Jurkat, Clone E6-1 (cell line): ENCODE measurements around the gene ADPRHL1. TPM values are rescaled to one million over a fixed set of nuclear protein-coding genes. Genes with fewer than 3 reads are reported as not detected.

ENCODE experiments used
- DNase-seq: peaks from one replicate; pipeline ENCODE4 v3.0.0-alpha.2; 2011; ENCODE audit warnings: low read depth, low spot score
- H3K4me3 ChIP-seq: 2 replicates; pipeline ENCODE4 v1.5.1; 2011; ENCODE audit warnings: mild to moderate bottlenecking, low read length, control low read depth, moderate library complexity
- polyA plus RNA-seq: library from polyadenylated mRNA; unstranded; fragments of >200 nt; gene quantifications from one replicate; pipeline ENCODE4 v1.2.1, GENCODE V29; 2012; ENCODE audit warnings: missing spikeins; ENCODE audit not compliant: insufficient read length, insufficient read depth

The ADPRHL1 gene
- 7.3 TPM for polyA plus RNA-seq

DNA sequence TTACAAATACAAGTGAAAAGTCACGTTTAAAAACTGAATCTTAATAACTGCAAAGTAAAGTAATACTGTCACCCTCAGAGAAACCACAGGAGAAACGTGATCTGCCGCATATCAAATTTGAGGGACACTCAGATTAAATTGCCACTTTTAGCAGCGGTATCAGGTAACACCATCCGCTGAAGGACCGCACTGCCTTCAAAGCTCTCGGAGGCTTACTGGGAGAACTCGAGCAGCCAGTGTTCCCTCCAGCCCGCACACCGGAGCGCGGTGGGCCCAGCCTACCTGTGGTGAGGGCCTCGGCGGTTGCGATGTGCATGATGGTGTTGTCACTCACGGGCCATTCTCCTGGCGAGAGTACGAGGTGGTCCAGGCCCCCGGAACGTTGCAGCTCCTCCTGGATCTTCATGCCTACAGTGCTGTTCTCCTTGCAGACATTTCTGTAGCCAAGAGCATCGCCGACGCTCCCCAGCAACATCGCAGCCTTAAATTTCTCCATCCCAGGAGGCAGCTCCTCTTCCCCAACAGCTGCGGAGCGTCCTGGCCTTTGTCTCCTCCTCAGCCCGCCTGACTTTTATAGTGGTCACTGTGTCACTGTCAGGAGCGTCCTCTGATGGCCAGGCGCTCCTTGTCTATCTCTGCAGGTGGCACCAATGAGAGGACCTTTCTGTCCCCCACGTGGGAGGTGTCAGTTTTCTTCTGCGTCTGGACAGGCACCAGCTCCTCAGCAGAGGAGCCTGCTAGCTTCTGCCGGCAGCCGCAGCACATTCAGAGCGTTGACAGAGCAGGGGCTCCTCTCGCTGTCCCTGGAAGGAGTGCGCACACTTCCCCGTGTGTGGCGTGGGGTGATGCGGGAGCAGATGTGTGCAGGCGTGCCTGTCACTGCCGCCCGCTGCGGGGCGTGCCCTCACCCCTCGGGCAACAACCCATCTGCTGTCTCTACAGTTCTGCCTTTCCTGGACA is at the start of gene ADPRHL1:
Gene ADPRHL1 (minus strand): TSS at position 547 of the 960 bp plus-strand sequence. CDS start 51 bp downstream, at position 496.
- no peak within 1 kb of the TSS for H3K4me3 ChIP-seq
- DNase-seq: no peak

DNA sequence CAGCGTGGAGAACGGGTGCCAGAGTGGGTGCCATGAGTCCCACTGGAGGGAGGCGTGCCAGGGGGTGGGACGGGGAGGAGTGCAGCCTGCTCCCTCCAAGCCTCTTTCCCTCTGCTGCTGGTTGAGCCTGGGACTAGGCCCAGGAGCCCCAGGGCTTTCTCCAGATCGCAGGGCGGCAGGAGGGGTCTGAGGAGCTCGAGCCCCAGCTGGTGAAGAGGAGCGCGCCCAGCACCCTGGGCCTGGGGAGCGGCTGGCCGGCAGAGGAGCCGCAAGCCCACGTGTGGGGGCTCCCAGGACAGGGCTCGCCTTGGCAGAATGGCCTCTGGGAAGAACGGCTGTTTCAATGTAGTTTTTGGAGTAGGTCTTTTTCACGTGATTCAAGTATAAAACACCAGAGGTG is 49.4 kb upstream of the ADPRHL1 start:
- no peak for DNase-seq
- no peak overlapping the region for H3K4me3 ChIP-seq

DNA sequence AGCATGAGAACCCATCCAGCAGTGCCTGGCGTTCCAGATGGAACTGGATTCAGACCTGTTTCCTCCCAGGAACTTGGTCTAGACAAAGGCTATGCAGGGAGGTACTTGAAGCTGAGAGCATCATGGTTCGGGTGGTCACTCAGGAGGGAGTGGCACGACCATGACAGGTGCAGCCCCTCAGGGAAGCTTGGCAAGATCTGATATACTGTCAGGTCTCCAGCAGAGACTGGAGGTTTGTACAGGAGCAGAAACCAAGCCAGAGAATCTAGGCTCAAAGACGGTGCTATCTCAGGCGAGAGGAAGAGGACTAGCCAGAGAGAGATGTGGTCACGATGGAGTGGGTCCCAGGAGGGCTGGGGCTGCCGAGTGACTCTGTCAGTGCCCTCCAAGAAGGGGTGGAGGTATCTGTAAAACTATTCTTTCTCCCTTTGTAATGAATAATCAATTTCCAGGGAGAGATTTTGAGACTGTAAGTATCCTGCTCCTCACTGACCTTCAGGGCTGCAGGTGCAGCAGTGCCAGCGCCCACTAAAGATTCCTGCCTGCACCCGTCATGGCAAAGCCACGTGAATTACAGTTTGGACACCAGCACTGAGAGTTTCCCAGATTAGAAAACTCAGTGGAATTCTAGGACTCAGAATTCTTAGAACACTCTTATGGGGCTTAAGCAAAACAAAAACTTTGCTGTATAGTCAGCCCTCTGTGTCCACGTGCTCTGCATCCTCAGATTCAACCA is 47.4 kb upstream of the ADPRHL1 start:
- no peak for DNase-seq
- no peak overlapping the region for H3K4me3 ChIP-seq

DNA sequence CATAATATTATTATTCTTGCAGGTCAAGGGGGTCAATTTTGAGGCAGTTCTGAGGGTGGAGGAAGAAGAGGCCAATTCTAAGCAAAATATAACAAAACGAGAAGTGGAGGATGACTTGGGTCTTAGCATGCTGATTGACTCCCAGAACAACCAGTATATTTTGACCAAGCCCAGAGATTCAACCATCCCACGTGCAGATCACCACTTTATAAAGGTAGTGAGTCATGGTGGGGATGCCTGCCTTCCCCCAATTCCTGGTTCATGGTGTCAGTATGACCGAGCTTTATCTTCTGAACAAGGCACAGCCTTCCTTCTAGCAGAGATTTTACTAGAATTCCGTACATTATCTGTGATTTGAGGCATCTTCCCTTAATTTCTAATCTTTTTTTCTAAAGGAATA is 46.6 kb upstream of the ADPRHL1 start:
- DNase-seq: no peak
- no peak overlapping the region for H3K4me3 ChIP-seq

DNA sequence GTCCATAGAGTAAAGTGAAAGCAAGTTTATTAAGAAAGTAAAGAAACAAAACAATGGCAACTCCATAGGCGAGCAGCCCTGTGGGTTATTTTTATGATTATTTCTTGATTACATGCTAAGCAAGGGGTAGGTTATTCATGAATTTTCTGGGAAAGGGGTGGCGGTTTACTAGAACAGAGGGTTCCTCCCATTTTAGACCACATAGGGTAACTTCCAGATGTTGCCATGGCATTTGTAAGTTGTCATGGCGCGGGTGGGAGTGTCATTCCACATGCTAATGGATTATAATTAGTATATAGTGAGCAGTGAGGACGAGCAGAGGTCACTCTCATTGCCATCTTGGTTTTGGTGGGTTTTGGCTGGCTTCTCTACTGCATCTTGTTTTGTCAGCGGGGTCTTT is 45.6 kb upstream of the ADPRHL1 start:
- H3K4me3 ChIP-seq: no peak overlapping the region
- no peak for DNase-seq

DNA sequence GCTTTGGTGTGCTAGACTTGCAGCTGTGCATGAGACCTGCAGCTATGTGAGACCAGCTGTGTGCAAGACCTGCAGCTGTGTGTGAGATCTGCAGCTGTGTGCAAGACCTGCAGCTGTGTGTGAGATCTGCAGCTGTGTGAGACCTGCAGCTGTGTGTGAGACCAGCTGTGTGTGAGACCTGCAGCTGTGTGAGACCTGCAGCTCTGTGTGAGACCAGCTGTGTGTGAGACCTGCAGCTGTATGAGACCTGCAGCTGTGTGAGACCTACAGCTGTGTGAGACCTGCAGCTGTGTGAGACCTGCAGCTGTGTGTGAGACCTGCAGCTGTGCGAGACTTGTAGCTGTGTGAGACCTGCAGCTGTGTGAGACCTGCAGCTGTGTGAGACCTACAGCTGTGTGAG is 43.9 kb upstream of the ADPRHL1 start:
- H3K4me3 ChIP-seq: no peak overlapping the region
- DNase-seq: no peak

DNA sequence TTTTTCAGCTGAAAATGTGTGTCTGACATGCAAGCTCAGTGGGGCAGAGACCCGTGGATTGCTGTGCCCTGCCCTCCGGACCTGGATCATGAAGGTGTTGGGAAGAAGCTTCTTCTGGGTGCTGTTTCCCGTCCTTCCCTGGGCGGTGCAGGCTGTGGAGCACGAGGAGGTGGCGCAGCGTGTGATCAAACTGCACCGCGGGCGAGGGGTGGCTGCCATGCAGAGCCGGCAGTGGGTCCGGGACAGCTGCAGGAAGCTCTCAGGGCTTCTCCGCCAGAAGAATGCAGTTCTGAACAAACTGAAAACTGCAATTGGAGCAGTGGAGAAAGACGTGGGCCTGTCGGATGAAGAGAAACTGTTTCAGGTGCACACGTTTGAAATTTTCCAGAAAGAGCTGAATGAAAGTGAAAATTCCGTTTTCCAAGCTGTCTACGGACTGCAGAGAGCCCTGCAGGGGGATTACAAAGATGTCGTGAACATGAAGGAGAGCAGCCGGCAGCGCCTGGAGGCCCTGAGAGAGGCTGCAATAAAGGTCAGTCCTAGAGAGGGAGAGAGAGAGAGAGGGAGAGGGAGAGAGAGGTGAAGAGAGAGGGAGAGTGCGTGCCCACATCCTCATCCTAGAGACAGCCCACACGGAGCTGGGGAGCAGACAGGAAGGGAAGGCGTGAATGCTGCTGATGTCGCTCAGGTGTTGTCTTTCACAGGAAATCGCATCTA is 42.4 kb upstream of the ADPRHL1 start:
- peak; percentile 36 for DNase-seq
- H3K4me3 ChIP-seq: no peak overlapping the region

DNA sequence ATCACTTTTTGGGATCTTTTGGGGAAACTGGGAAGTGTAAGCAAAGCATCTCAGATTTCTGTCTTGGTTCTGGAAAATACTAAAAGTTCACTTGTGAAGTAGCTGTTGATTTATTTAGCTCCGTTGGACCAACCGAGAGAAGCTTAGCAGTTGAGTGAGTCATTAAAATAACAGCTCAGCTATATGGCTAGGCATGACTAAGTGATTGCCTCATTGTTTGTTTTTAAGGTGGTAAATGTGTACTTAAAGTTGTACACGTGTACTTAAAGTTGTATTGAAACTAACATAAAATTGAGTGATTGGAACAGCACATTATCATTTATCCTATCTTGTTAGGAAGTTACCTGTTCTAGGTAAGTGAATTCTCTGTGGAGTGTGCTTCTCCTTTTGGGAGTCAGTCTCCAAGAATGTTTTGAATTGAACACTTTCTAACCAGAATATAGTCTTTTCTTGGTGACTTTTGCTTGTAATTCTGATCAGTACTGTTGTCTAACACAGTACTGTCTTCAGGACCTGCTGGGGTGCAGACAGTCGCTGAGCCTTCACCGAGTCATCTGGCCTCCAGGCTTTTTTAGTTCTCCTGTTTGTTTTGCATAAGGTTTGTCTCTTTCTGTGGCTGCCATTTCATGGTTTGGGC is 40.1 kb upstream of the ADPRHL1 start:
- no peak for DNase-seq
- no peak overlapping the region for H3K4me3 ChIP-seq

DNA sequence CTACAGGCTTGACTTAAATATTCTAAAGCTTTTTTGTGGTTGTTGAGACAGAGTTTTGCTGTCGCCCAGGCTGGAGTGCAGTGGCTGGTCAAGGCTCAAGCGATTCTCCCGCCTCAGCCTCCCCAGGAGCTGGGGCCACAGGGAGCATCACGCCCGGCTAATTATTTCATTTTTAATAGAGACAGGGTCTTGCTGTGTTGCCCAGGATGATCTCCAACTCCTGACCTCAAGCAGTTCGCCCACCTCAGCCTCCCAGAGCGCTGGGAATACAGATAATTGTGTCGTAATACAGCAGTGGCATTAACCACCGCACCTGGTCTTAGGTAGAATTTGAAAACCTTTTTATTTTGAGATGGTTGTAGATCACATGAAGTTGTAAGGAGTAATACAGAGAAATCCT is 38.7 kb upstream of the ADPRHL1 start:
- H3K4me3 ChIP-seq: no peak overlapping the region
- DNase-seq: no peak

DNA sequence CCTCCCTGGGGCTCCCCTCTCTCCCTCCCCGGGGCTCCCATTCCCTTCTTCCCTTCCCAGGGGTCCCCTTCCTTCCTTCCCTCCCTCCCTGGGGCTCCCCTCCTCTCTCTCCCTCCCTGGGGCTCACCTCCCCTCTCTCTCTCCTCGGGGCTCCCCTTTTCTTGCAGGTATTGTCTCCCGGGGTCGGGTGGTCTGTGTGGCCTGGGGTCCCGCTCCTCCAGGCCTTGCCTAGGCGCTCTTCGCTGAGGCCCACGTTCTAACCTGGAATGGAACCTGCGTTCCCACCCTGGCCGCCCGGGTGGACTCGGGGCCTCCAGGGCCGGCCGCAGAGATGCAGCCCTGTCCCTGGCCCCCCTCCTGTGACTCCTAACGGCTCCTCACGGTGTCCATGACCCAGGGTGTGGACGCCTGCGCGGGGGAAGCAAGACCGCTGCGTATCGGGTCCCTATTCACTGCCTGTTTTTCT is 38.2 kb upstream of the ADPRHL1 start:
- H3K4me3 ChIP-seq: peak overlapping the region; percentile 65
- no peak for DNase-seq

DNA sequence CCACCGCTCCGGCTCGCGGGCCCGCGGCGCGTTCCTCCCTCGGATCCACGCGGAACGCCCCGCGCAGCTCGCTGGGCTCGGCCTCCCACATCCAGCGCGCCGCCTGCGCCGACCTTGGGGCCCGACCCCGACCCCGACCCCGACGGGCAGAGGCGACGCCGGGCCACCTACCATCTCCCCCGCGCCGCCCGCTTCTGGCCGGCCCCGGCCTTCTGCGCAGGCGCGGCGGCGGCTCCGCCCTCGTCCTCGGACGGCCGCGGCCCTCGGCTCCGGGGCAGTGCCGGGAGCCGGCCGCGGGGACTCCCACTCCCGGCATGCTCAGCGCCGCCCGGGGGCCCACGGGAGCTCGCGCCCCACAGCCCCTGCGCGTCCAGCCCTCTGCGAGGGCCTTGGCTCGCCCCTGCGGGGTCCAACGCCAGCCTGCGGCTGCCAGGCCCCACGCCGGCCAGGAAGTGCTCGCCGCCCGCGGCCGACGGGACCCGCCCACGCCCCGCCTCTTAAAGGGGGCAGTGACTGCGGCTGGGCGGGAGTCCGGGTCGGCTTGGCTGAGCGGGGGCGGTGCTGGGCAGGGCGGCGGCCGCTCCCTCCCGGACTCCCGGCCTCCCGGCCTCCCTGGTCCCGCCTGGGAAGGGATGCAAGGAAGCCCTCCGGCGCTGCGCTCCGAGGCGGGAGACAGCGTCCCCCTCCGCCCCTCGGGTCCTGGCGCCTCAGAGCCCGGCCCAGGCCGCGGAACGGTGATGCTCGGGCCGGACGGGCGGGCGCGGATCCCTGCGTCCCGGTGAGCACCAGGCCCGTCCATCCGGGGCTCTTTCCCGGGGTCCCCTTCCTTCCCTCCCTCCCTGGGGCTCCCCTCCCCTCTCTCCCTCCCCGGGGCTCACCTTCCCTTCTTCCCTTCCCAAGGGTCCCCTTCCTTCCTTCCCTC is 37.5 kb upstream of the ADPRHL1 start, which contains the start of gene DCUN1D2:
Gene DCUN1D2 (minus strand): TSS at position 216 of the 922 bp plus-strand sequence. CDS start 42 bp downstream, at position 174.
- peak within 1 kb of the TSS; percentile 65 for H3K4me3 ChIP-seq
- peak; percentile 23 for DNase-seq

DNA sequence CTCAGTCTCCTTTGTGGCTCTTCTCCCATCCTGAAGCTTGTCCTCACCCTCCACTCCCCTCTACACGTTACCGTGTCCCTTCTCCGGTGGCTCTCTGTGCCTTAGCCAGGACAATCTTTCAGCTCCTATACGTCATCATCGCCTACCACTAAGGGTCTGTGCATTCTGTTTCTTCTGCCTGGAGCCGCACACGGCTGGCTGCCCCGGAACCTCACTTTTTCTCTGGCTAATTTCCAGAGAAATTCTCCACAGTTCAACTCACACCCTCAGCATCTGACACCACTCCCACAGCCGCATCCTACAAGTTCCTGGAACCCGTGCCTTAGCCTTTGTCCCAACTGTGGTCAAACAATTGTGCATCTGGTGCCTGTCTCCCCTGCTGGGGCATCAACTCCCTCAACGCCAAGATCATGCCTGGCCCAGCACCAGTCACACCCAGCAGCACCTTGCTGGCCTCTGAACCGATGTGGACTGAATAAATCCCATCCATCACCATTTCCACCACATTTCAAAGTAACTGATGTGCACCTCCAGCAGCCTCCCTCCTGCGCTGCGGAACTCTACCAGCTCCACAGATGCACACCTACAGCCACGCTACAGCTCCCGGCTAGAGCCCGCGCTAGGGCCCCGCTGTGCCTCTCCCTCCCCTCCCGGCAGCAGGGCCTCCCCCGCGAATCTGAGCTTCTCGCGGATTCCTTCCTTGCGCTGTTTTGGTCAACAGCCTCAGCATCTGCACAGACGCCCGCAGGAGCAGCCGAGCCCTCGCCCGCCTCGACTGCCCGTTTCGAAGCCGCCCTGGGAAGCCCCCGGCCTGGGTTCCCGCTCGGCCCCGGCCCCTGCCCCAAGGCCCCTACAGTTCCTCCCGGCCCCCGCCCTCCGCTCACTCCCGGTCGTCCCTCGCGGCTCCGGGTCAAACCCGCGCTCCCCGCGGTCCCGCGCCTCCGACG is 36.5 kb upstream of the ADPRHL1 start:
- DNase-seq: no peak
- peak overlapping the region; percentile 65 for H3K4me3 ChIP-seq

DNA sequence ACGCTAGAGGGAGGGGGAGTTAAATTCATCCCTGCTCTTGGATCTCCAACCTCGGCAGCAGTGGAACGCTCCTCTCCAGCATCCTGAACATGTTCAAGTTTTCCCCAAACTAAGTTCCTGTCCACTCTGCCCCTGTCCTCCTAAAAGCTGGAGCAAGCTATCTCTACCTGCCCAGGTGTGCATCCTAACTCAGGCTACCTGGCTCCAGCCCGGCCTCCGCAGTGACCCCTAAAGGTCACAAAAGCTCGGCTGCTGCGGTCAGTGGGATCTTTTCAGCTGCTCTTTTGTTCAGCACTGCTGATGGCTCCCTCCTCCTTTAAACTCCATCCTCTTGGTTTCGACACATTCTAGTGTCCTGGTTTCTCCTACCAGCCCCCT is 35.9 kb upstream of the ADPRHL1 start:
- no peak for DNase-seq
- H3K4me3 ChIP-seq: peak overlapping the region; percentile 65

DNA sequence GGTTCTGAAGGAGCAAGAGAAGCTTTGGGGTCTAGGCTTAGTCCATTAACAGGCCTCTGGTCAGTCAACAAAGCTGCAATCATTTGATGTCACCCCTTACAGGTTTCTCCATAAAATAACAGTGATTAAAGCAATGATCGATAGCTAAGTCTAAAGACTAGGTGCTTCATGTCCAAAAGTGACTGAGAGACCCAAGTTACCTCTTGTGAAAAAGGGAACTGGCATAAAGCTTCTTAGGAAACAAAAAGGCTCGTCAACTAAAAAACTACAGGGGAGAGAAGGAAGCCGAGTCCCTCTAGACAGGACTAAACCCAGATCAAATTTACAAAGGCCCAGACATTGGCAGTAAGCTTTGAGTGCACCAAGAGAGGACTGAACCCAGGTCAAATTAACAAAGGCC is 35.0 kb upstream of the ADPRHL1 start:
- H3K4me3 ChIP-seq: no peak overlapping the region
- DNase-seq: no peak

DNA sequence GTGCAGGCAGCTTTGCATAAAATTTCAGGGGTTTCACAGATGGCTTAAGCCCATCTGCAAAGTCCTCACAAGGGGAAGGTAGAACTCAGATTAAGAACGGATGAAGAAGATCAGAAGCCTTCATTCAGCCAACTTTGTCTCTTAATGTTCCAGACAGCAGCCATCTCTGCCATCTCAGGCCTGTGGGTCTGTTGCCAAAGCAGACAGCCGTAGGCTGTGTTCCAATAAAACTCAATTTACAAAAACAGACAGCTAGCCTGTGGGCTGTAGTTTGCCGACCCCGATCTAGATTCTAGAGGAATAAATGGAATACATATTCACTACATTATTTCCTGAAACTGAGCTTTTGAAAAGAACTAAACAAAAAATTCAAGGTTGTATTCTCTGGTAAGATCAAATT is 33.4 kb upstream of the ADPRHL1 start:
- DNase-seq: no peak
- no peak overlapping the region for H3K4me3 ChIP-seq

DNA sequence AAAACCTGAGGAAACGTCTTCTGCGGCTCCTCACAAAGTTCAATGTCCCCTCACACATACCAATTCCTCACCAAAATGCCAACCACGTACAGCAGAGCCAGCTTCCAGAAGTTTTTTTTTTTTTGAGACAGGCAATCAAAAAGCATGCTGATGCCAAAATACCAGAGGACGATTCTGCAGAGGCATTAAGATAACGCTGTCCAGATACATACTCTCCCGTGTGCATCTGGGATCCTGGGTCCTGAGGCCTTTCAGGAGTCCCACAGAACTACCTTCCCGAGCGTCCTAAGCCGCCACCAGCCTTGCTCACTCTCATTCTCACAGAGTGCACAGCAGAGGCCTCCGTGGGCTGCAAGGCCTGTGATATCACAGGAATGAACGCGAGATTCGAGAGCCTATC is 32.3 kb upstream of the ADPRHL1 start:
- H3K4me3 ChIP-seq: no peak overlapping the region
- DNase-seq: no peak
